Upper lobe of left lung (tissue), 4 donors: ENCODE measurements around the gene MAGI2.

Source experiments
- POLR2A ChIP-seq, 4 donors: fragments of 450-650 bp; IDR thresholded peaks; one replicate each; pipeline ENCODE4 v1.5.1; 2016 to 2017; ENCODE audit warnings: antibody characterized with exemption in 4 of 4, mild to moderate bottlenecking in 2 of 4
- POLR2AphosphoS5 ChIP-seq, 2 donors: sonication (generic); formaldehyde crosslinking; IDR thresholded peaks; one replicate each; pipeline ENCODE4 v1.5.1; 2017; ENCODE audit warnings: antibody characterized with exemption in 2 of 2

DNA sequence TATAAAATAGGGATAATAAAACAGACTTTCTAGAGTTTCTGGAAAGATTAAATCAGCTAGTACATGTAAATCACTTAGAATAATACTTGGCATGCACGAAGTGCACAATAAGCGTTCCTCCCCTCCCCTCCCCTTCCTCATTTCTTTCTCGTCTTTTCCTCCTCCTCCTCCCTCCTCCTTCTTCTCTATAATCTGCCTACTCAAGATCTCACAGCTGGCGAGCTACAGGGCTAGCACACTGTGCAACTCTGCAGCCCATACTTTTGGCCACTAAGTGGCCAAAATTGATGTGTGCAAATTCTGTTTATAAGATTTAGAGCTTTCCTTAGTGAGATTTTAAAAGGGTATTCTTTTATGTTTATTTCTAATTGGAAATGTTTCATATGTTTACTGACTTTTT, 1089.6 kb downstream of the MAGI2 start:
- TF ChIP-seq POLR2AphosphoS5 (IDR thresholded peaks at IDR 0.05) (no peak), POLR2A (IDR thresholded peaks at IDR 0.05) (no peak)
